ENCODE measurements around the gene TMEM94.
A peak's percentile ranks its signal among the peaks of the same experiment; 100 is the strongest.

The TMEM94 gene

DNA sequence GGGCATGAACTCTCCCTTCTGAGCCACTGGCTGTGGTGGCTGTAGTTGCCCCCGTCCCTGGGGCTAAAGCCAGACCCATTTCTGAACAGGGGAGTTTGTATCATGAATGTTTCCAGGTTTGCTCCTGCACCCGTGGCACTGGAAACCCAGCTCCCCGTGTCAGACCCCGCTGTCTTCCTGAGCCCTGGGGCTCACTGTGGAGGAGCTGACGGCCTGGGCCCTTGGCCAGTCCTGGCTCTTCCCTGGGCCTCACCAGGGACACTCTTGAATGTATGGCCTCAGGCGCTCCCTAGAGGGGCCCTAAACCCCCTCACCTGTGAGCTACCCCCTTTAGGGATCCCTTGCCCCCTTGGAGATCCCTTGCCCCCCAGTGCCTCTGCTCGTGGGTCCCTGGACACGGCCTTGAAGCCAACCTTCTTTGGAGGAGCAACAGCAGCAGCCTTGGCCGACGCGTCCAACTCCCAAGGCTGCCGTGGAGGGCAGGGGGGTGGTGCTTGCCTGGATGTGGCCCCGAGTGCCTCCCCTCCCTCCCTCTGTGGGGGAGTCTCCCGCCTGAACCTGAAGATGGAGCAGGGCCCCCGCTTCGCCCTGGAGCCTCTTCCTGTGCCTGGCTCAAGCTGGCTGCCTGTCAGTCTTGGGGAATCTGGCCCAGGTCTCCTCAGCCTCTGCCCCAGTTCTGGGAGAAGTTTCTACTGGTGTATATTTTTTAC lies 43.0 kb downstream of the TMEM94 start:
- no peak for DNase-seq

DNA sequence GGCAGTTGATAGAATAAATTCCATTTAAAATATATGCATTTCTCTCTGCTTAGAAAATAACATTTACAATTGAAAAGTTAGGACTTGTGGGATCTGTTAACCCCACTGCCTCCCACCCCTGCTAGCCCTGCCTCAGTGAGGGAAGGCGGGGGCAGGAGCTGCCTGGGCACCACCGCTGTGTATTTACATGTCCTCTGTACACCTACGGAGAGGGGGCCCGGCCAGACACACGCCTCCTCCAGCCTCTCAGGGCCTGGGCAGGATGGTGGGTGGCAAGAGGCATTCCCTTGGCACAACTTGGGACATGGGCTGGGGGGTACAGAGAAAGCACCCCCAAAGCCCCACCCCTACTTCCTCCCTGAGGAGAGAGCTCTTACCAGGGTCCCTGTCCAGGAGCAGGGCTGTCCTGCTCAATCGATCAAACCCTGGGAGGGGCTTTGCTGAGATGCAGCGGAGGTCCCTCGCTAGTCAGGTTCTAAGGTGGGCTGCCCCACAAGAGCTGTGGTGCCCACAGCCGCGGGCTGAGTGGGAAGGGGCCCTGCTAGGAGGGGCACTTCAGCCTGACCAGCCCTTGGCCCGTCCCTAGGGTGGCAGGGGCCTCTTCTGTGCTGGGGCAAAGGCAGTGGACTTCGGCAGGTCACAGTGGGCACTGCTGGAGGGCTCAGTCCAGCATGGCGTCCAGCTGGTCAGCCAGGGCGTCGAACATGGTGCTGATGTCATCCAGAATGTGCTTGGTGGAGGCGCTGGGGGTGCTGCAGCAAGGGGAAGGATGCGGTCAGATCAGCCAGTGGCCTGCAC lies 44.2 kb downstream of the TMEM94 start:
- DNase-seq, result no peak

DNA sequence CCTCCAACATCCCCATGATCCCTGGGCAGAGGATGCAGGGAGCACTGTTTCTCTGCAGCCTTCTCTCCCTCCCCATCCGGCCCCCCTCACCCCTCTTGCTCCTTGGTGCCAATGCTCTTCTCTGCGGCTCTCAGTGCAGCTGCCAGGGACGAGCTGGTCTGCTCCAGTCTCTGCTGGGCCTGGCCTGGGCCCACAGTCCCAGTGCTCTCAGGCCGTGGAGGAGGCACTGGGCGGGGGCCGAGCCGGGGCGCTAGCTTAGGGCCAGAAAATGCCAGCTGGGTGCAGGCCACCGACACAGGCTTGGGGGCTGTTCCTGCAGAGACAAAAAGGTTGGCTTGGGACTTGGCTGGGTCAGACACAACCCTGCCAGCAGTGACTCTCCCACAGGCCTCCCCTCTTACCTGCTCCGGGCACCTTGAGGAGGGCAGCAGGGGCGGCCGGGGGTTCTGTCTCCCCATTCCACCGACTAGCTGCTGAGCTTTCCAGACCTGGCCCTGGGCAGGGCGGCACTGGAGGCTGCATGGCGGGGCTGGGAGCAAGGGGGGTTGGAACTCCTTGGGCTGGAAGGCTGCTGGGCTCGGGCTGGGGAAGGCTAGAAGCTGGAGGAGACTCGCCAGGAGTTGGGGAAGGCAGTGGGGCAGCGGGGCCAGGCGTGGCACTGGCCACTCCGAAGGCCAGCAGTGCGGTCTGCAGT lies 45.1 kb downstream of the TMEM94 start:
- no peak for DNase-seq

DNA sequence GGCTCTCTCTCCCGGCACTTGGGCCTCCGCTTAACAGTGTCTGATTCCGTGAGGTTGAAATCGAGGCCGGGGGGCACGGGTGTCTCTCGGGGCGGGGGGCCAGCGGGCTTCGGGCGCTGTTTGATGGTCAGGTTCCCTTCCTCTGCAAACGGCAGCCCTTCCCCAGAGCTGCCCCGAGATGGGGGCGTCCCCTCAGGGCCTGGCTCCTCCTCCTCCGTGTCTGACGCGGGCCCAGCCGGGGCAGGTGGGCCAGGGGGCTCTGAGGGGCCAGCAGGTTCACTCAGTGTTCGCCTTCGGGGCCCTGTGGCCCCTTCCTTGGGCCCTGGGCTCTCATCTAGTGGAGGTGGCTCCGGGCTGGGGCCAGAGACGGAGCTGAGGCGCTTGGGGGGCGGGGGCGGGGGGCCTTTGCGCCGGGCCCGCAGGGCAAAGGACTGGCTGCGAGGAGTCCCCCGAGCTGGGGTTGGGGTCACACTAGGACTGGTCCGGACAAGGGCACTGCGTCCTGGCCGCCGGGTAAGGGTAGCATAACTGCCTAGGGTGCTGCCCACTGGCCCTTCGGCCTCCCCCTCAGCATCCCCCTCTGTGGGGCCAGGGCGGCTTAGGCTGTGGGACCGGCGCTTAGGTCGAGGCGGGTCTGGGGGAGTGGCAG lies 45.8 kb downstream of the TMEM94 start:
- DNase-seq, result no peak

DNA sequence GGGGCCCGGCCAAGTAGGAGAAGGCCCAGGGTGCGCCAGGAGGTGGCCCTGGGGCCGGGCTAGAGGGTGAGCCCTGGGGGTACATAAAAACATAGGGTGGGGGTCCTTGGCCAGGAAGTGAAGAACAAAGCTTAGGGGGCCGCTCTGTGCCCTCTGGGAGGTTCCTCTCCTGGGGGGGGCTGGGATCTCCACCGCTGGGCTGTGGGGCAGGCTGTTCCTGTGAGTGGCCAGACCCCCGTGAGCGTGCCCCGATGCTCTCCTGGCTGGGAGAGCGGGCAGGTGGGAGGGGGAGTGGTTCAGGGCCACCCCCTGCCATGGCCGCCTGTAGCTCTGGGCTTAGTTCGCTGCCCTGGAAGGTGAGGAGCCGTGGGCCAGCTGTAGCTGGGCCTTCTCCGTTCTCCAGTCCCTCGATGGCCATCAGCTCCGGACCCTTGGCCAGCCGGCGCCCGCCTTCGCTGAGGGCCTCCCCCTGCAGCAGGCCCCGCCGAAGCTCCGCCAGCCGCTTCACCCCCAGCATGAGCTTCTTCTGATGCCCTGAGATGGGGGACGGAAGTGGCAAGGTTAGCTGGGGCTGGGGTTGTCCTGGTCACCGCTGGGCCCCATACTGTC lies 46.4 kb downstream of the TMEM94 start:
- no peak for DNase-seq

DNA sequence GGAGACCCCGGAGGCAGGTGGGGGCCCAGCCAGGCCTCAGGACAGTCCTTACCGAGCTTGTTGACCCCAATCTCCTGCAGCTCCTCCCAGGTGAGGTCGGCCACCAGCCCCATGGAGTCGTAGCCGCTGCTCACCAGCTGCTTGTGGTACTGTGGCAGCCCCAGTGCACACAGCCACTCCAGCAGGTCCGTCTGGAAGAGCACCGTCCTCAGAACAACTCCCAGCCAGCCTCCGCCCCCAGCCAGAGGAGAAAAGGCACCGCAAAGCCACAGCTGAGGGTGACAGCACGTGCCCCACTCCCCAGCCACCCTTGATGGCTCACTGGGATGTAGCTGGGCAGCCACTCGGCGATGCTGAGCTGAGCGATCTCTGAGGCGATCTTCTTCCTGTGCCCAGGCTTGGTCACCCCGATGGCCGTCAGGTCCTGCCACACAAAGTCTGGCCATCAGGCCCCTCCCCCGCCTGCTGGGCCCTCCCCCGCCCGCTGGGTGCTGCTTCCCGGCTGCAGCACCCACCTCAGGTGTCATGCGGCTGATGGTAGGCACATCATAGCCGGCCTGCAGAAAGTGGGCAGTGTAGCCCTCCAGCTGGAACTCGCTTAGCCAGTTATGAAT lies 47.0 kb downstream of the TMEM94 start:
- no peak for DNase-seq

DNA sequence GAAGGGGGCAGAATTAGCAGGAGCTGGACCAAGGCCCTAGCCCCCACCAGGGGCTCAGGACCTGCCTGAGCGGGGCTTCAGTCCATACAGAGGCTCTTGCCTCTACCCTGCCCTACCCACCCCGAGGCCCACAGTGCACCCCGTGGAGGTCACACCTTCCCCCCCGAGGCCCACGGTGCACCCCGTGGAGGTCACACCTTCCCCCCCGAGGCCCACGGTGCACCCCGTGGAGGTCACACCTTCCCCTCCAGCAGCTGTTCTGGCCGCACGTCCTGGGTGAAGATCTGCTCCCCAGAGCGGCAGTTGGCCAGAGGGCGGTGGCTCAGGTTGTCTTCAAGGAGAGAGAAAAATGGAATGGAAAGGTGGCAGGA lies 47.5 kb downstream of the TMEM94 start:
- DNase-seq, result no peak

DNA sequence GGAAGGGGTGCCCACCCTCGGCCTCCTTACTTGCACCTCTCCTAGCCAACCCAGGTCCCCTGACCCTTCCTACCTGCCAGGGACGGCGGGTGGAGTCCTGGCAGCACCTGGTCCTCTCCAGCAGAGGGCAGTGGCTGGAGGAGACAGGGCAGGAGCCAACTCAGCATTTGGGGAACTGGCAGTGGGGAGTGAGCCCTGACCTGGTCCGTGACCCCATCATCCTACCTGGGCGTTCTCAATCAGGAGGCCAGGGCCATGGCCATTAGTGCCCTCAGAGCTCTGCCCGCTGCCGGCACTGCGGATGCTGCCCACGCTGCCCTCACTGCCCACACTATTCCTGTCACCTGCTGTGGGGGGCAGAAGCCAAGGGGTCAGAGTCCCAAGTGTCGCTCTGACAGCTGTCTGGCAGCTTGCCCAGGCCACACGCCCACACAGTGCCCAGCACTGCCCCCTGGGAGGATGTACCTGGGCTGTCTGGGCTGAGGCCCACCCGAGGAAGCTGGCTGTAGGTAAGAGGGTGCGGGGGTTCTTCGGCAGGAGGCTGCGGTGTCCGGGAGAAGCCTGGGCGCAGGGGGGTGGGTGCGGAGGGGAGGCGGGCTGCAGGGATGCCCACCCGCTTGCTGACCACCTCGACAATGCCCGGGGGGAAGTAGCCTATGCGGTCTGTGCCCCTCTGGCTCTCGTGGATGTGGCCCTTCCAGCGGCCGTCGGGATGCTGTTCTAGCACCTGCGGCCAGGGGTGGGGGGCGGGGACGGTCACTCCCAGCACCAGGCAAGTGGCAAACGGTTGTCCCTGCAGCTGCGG lies 48.1 kb downstream of the TMEM94 start:
- DNase-seq, result peak; percentile 71

DNA sequence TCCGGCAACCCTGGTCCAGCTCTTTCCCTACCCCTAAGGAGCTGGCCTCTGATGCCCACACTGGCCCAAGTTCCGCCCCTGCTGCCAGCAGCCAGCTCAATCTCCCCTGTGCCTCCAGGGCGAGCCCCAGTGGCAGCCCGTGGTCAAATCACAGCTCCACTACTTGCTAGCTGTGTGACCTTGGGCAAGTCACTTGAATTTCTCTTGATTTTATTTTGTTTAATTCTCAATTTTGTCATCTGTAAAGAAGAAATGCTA lies 48.6 kb downstream of the TMEM94 start:
- no peak for DNase-seq

DNA sequence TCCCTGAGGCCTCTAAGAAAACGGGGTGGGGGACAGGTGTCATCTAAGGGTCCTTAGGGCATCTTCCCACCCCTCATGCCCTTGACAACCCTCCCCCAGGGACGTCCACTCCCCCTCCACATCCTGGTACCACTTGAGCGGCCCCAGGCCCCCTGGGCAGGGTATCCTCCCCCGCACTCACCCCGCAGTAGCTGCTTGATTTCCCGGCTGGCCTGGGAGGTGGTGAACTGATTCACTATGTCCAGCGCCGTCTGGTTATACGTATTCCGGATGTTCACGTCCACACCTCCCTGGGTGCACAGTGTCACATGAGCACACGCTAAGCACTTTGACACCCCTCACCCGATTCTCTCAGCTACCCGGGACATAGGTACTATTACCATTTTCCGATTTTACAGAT lies 49.2 kb downstream of the TMEM94 start:
- no peak for DNase-seq

DNA sequence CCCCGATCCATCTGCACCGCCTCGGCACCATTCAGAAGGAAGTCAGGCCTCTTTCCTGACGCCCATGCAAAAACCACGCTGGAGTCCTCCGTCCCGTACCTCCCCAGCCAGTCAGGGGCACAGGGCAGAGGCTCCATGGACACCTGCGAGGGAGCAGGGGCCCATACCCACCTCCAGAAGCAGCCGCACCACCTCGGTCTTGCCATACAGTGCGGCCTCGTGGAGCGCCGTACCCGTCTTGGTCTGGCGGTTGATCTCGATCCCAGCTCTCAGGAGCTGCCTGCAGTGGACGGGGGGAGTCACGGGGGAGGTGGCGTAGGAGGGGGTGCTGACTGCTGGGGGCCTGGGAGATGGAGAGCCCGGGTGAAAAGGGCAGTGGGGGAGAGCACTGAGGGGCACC lies 49.7 kb downstream of the TMEM94 start:
- DNase-seq, result no peak

DNA sequence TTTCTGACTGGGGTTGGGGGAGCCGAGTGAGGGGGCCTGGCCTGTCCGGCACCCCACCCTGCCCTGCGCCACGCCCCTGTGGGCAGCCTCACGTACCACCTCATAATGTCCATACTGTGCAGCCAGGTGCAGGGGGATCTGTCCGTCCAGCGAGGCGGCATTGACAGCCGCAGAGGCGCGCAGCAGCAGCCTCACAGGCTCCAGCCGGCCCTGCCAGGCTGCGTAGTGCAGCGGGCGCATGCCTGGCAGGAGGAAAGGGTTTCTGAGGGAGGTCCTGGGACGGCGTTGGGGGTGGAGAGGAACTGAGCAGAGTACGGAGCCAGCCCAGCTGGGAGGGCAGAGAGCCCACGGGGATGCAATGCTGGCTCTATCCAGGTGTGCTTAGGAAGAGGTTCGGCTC lies 50.5 kb downstream of the TMEM94 start:
- DNase-seq, result no peak

DNA sequence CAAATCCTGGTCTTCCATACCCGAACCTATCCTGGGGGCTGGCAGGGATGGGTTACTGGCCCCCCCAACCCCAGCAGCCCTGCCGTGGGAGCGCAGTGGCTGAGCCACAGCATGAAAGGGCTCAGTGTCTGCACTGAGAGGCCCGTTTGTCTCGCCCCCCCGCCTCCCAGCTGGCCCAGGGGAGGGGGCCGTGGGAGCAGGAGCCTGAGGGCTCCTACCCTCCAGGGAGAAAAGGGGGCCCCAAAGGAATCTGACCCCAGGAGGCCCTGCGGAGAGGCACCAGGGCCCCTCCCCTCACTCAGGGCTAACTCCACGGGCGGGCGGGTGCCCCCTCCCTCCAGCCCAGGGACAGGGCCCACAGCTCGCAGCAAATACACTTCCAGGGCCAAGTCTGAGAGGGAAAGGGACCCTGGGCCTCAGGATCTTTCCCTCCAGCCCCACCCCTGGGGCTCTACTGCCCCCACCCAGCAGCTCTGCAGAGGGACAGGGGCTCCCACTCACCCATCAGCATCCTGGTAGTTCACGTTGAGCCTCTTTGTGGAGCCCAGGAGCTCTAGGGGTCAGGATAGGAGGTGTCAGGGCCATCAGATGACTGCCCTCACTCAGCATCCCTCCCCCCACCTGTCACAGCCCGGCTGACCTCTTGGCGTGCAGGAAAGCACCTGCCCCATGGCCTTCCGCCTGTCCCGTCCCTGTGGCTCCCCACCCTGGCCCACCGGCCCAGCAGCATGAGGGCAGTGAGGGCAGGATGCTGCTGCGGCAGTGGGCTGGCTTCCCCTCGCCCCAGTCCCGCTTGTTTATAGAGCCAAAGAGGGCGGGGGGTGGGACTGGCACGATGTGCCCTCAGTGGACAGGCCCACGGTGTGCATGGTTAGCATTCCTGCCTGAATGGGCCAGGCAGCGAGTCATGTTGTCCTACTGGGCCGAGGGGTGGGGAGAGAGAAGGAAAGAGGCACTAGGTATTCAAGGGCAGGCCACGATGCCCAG lies 51.6 kb downstream of the TMEM94 start:
- no peak for DNase-seq

DNA sequence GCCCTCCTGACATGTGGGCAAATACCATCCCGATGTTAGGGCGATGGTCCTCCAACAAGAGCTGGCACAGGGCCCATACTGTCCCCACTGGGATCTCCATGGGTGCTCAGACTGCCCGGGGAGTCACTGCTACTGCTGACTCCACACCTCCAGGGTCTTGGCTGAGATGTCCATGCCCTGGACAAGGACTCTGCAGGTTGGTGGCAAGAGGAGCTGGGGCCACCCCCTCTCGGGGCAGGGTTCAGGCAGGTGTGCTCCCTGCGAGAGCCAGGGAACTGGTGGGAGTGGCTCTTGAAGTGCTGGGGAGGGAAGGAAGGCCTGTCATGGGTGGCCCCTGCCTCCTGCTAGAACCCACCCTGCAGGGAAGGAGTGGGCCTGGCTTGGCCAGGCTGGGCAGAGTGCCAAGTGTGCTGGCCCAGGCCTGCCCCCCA lies 52.5 kb downstream of the TMEM94 start:
- DNase-seq, result no peak

DNA sequence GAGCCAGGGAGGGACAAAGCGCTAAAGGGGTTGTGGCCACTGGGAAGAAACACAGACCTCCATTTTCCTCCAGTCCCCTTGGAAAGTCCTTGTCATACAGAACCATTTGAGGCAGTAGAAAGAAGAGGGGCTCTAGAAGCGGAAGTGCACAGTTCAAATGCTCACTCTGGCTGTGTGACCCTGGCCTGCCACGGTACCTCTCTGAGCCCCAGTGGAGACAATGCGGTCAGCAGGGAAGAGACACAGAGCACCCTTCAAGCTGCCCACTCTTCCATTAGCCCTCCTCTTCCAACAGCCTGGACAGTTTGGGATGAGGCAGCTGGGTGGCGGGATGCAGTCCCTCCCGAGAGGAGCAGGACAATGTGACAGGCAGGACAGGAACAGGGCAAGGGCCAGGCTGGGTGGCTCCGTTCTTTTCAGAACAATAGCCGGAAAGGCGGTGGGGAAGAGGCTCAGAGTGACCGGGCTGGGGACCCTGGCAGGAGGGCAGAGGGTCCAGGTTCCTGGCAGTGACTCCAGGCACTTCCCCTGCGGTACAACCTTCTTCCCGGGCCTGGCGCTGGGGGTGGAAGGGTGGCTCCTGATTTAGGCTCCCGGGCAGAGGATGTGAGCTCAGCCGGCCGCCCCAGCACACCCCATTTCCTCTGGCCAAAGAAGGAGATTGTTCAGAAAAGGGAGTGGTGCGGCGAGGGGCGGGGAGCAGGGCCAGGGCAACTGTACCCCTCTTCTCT lies 53.3 kb downstream of the TMEM94 start:
- no peak for DNase-seq

DNA sequence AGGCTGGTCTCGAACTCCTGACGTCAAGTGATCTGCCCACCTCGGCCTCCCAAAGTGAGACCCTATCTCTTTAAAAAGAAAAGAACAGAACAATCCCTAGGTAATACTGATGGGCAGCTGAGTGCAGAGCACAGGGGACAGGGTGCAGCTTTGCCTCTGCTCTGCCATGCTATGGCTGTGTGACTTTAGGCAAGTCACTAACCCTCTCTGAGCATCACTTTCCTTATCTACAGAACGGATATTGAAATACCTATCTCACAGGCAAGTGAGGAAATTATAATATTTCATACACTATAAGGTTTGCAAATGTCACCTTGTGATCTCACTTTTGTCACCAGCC lies 54.8 kb downstream of the TMEM94 start:
- no peak for DNase-seq

DNA sequence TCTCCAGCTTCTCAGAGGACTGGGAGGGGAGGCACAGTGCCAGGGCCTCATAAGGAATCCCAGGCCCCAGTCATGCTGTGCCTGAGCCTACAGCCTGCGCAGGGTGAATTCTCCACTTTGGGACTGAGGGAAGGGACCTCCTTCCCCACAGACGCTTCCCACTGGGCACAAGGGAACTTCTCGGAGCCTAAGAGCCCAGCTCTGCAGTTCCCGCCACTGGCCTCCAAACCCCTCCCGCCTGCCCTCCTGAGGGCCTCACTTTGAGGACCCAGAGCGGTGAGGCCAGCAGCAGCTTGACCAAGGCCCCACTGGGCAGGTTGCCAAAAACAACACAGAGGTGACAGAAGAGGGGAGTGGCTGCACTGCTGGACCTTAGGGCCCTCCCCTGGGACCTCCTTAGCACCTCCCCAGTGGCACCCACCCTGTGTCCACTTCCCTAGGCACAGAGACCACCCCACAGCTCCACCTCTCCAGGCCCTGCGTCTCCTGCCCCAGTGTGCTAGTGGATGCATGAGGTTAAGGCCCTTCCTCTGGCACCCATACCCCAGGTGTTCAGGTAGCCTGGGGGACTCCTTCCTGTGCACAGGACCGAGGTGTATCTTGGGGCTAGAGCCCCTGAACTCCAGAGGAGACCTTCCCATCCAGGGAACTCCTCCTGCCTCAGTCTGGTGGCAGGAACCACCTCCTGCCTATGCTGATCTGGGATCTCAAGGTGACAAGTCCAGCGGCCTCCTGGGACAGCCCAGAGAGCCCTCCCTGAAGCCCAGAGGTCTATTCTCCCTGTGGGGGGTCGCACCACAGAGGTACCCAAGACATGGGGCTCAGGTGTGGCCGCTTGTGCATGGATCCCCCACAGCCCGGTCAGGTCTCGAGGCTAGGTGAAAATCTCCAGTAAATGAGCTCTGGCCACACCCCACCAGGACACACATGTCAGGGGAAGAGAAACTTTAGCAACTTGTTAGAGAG lies 55.5 kb downstream of the TMEM94 start:
- no peak for DNase-seq

DNA sequence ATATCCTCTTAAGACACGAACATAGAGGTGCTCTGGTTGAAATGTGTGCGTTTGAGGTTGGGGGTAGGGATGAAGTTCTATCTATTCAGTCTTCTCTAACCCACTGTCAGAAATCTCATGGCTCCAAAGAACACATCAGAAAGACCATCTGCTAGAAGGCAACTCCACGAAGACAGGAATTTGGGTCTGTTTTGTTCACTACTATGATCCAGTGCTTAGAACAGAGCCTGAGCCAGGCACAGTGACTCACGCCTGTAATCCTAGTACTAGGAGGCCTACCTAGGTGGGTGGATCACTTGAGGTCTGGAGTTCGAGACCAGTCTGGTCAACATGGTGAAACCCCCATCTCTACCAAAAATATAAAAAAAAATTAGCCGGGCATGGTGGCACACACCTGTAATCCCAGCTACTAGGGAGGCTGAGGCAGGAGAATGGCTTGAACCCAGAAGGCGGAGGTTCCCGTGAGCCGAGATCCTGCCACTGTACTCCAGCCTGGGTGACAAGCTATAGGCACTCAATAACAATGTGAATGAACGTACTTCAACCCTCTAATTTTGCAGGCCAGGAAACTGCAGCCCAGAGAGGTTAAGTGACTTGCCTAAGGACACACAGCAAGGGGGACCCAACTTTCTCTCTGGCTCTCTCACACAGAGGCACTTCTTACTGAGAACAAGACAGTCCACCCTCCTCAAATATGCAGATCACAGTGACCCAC lies 56.6 kb downstream of the TMEM94 start:
- DNase-seq, result no peak
